IMR-90 (cell line): ENCODE results near the gene ABHD16B. TPM values are rescaled to one million over a fixed set of nuclear protein-coding genes. Genes with fewer than 3 reads are reported as not detected.

Source experiments
- ATAC-seq: fragments of 200-7000 bp; cut with Tn5 transposase; 2 replicates; pipeline ENCODE4 v1.9.1; 2020; ENCODE audit warnings: low read depth, mild to moderate bottlenecking, moderate library complexity
- BruUV-seq: library from RNA; stranded (reverse); fragments of 400-500 nt; replicated peaks from 2 replicates; lab custom pipeline; 2021; lab: Mats Ljungman, UMichigan
- CTCF ChIA-PET: fragments of 300-600 bp; formaldehyde crosslinking; extraction: SDS; loops from one replicate; lab custom pipeline; 2021; ENCODE audit warnings: antibody characterized with exemption; lab: Yijun Ruan, JAX
- POLR2A ChIA-PET: fragments of 300-600 bp; sonication (Branson Sonifier 250); formaldehyde crosslinking; loops from one replicate; lab custom pipeline; 2022; ENCODE audit warnings: antibody characterized with exemption; ENCODE audit not compliant: unreplicated experiment; lab: Charles Lee
- DNase-seq: peaks from one replicate; pipeline ENCODE4 v3.0.0; 2013
- H2AFZ ChIP-seq: replicated peaks from 2 replicates; pipeline ENCODE3; 2013; ENCODE audit warnings: low read length, mild to moderate bottlenecking; ENCODE audit not compliant: poor library complexity
- H2AK5ac ChIP-seq: 2 replicates; pipeline ENCODE4 v1.6.1; 2013; ENCODE audit warnings: low read depth, low read length, inconsistent platforms
- H2AK9ac ChIP-seq: replicated peaks from 2 replicates; pipeline ENCODE3; 2013; ENCODE audit warnings: mild to moderate bottlenecking, low read depth, low read length, moderate library complexity; ENCODE audit not compliant: poor library complexity
- H2BK120ac ChIP-seq: 2 replicates; pipeline ENCODE4 v1.6.1; 2013; ENCODE audit warnings: low read depth, low read length, inconsistent platforms
- H2BK15ac ChIP-seq: 3 replicates; pipeline ENCODE4 v1.6.1; 2013; ENCODE audit warnings: low read depth, low read length, inconsistent platforms
- H2BK20ac ChIP-seq: 2 replicates; pipeline ENCODE4 v1.6.1; 2013; ENCODE audit warnings: low read depth, mild to moderate bottlenecking, inconsistent platforms, low read length, moderate library complexity
- H2BK5ac ChIP-seq: 2 replicates; pipeline ENCODE4 v1.6.1; 2013; ENCODE audit warnings: mild to moderate bottlenecking, low read depth, low read length, inconsistent platforms; ENCODE audit not compliant: poor library complexity, severe bottlenecking
- H3K14ac ChIP-seq: replicated peaks from 2 replicates; pipeline ENCODE4 v1.6.1; 2013; ENCODE audit warnings: low read depth, low read length, inconsistent platforms
- H3K18ac ChIP-seq: 2 replicates; pipeline ENCODE4 v1.6.1; 2013; ENCODE audit warnings: low read depth, low read length, control low read depth
- H3K23ac ChIP-seq: 2 replicates; pipeline ENCODE4 v1.6.1; 2013; ENCODE audit warnings: low read depth, low read length, inconsistent platforms
- H3K27ac ChIP-seq: 2 replicates; pipeline ENCODE4 v1.5.1; 2013; ENCODE audit warnings: mild to moderate bottlenecking, control low read depth, low read length; ENCODE audit not compliant: insufficient read depth
- H3K27me3 ChIP-seq: 2 replicates; pipeline ENCODE4 v1.6.1; 2013; ENCODE audit warnings: low read length; ENCODE audit not compliant: control insufficient read depth, insufficient read depth
- H3K36me3 ChIP-seq: 2 replicates; pipeline ENCODE4 v1.6.1; 2013; ENCODE audit warnings: low read length, mixed read lengths; ENCODE audit not compliant: control insufficient read depth, insufficient read depth
- H3K4ac ChIP-seq: 2 replicates; pipeline ENCODE4 v1.6.1; 2013; ENCODE audit warnings: low read depth, low read length, inconsistent platforms
- H3K4me1 ChIP-seq: 2 replicates; pipeline ENCODE4 v1.6.1; 2013; ENCODE audit warnings: low read length, mixed read lengths; ENCODE audit not compliant: control insufficient read depth, insufficient read depth
- H3K4me2 ChIP-seq: 2 replicates; pipeline ENCODE4 v1.6.1; 2013; ENCODE audit warnings: low read depth, mild to moderate bottlenecking, control low read depth, low read length, moderate library complexity
- H3K4me3 ChIP-seq: 2 replicates; pipeline ENCODE4 v1.5.1; 2013; ENCODE audit warnings: low read depth, mild to moderate bottlenecking, control low read depth, low read length, moderate library complexity; ENCODE audit not compliant: insufficient read depth
- H3K56ac ChIP-seq: 2 replicates; pipeline ENCODE4 v1.6.1; 2013; ENCODE audit warnings: low read length, inconsistent platforms; ENCODE audit not compliant: insufficient read depth; ENCODE audit errors: extremely low read depth
- H3K79me1 ChIP-seq, 2 experiments: 2 replicates each; pipeline ENCODE4 v1.6.1; 2013; ENCODE audit warnings: low read length in 2 of 2, inconsistent platforms in 1 of 2, low read depth in 1 of 2
- H3K9ac ChIP-seq: 2 replicates; pipeline ENCODE4 v1.6.1; 2013; ENCODE audit warnings: low read depth, low read length, control low read depth
- H3K9me1 ChIP-seq: 2 replicates; pipeline ENCODE4 v1.6.1; 2013; ENCODE audit warnings: low read length, inconsistent platforms; ENCODE audit not compliant: insufficient read depth
- H3K9me3 ChIP-seq: 2 replicates; pipeline ENCODE4 v1.6.1; 2013; ENCODE audit warnings: low read length; ENCODE audit not compliant: control insufficient read depth, insufficient read depth
- H4K20me1 ChIP-seq: 2 replicates; pipeline ENCODE4 v1.6.1; 2013; ENCODE audit warnings: low read length, inconsistent platforms; ENCODE audit not compliant: insufficient read depth
- H4K5ac ChIP-seq: 2 replicates; pipeline ENCODE4 v1.6.1; 2013; ENCODE audit warnings: mild to moderate bottlenecking, low read depth, low read length, control low read depth
- H4K8ac ChIP-seq, 2 experiments: 2 replicates each; pipeline ENCODE4 v1.6.1; 2013; ENCODE audit warnings: low read depth in 2 of 2, low read length in 2 of 2, control low read depth in 1 of 2, inconsistent platforms in 1 of 2
- H4K91ac ChIP-seq: 2 replicates; pipeline ENCODE4 v1.6.1; 2013; ENCODE audit warnings: low read depth, low read length, inconsistent platforms; ENCODE audit not compliant: insufficient read depth
- BHLHE40 ChIP-seq: fragments of 150-350 bp; IDR thresholded peaks from 2 replicates; pipeline ENCODE4 v1.6.1; 2016; ENCODE audit warnings: mild to moderate bottlenecking, low read depth, low read length
- CEBPB ChIP-seq: IDR thresholded peaks from 2 replicates; pipeline ENCODE4 v1.6.1; 2012; ENCODE audit warnings: low read depth, low read length, improper control_type of control experiment
- CHD1 ChIP-seq: IDR thresholded peaks from 2 replicates; pipeline ENCODE4 v1.6.1; 2012; ENCODE audit warnings: low read depth, low read length, improper control_type of control experiment
- CTCF ChIP-seq: conservative IDR thresholded peaks from 2 replicates; pipeline ENCODE4 v1.5.1; 2012; ENCODE audit warnings: mild to moderate bottlenecking, low read depth, low read length, improper control_type of control experiment
- ELK1 ChIP-seq: fragments of 150-350 bp; IDR thresholded peaks from 2 replicates; pipeline ENCODE4 v1.6.1; 2016; ENCODE audit warnings: low read depth, mild to moderate bottlenecking, low read length, moderate library complexity, borderline replicate concordance
- FOS ChIP-seq: fragments of 150-350 bp; IDR thresholded peaks from 2 replicates; pipeline ENCODE4 v1.6.1; 2016; ENCODE audit warnings: low read depth, low read length
- MAFK ChIP-seq: IDR thresholded peaks from 2 replicates; pipeline ENCODE4 v1.6.1; 2012; ENCODE audit warnings: low read depth, low read length, improper control_type of control experiment
- MAZ ChIP-seq: IDR thresholded peaks from 2 replicates; pipeline ENCODE4 v1.6.1; 2012; ENCODE audit warnings: low read depth, mild to moderate bottlenecking, low read length, improper control_type of control experiment, moderate library complexity, borderline replicate concordance
- MXI1 ChIP-seq: IDR thresholded peaks from 2 replicates; pipeline ENCODE4 v1.6.1; 2012; ENCODE audit warnings: low read depth, mild to moderate bottlenecking, low read length, moderate library complexity, borderline replicate concordance
- NFE2L2 ChIP-seq: fragments of 150-350 bp; IDR thresholded peaks from 2 replicates; pipeline ENCODE4 v1.6.1; 2016; ENCODE audit warnings: low read depth, mild to moderate bottlenecking, low read length
- POLR2A ChIP-seq: IDR thresholded peaks from 2 replicates; pipeline ENCODE4 v1.6.1; 2012; ENCODE audit warnings: mild to moderate bottlenecking, low read depth, low read length
- RAD21 ChIP-seq: IDR thresholded peaks from 2 replicates; pipeline ENCODE4 v1.6.1; 2012; ENCODE audit warnings: low read length, improper control_type of control experiment
- RCOR1 ChIP-seq: IDR thresholded peaks from 2 replicates; pipeline ENCODE4 v1.6.1; 2012; ENCODE audit warnings: mild to moderate bottlenecking, low read length, improper control_type of control experiment; ENCODE audit not compliant: insufficient replicate concordance
- RFX5 ChIP-seq: IDR thresholded peaks from 2 replicates; pipeline ENCODE4 v1.8.0; 2012; ENCODE audit warnings: low read depth, mild to moderate bottlenecking, low read length, moderate library complexity
- SMC3 ChIP-seq: fragments of 150-350 bp; IDR thresholded peaks from 2 replicates; pipeline ENCODE4 v1.6.1; 2016; ENCODE audit warnings: low read depth, mild to moderate bottlenecking, antibody characterized with exemption, low read length, moderate library complexity
- USF2 ChIP-seq: fragments of 150-350 bp; IDR thresholded peaks from 2 replicates; pipeline ENCODE4 v1.6.1; 2017; ENCODE audit warnings: mild to moderate bottlenecking, antibody characterized with exemption, low read length, low read depth
- WGBS, 2 experiments: methylation state at CpG; one replicate each; pipeline versions ENCODE4 v1.1.5 to v1.1.7; 2013; ENCODE audit warnings: missing lambda C conversion rate in 2 of 2; ENCODE audit not compliant: insufficient read length in 1 of 2; ENCODE audit errors: extremely low coverage in 2 of 2; 5-methylcytosine and 5-hydroxymethylcytosine counted together
- dilution Hi-C: fragments of 300-500 bp; cut with HindIII; formaldehyde crosslinking; loops from one replicate; pipeline ENCODE4 v1.14.3; 2018; ENCODE audit warnings: low sequenced_read_pairs; ENCODE audit not compliant: unreplicated experiment
- in situ Hi-C: fragments of 300-500 bp; cut with MboI; formaldehyde crosslinking; loops from 3 replicates; pipeline ENCODE4 v1.14.3; 2019; ENCODE audit warnings: low sequenced_read_pairs, inconsistent platforms, mixed read lengths
- intact Hi-C: fragments of 100-400 bp; cut with micrococcal nuclease; formaldehyde crosslinking; loops from 2 replicates; pipeline ENCODE4 v1.10.0; 2022
- polyA plus RNA-seq, 3 experiments: library from polyadenylated mRNA; depleted of rRNA; stranded (reverse); fragments of >200 nt; gene quantifications; 2 replicates each; pipeline ENCODE4 v1.2.3, GENCODE V29; 2012; ENCODE audit warnings: low replicate concordance in 1 of 3
- total RNA-seq: library from RNA; depleted of rRNA; stranded (reverse); fragments of >200 nt; gene quantifications from 2 replicates; pipeline ENCODE4 v1.2.3, GENCODE V29; 2012

The ABHD16B gene
- total and polyA plus RNA-seq, 2 of the 4 experiments (the other 2 are of a cell fraction): 0.05 TPM; not detected in 1

- Histone ChIP-seq H3K4me3 (no peak overlapping the region), H3K9ac (no peak overlapping the region), H4K8ac (no peak overlapping the region), H3K18ac (no peak overlapping the region), H2BK5ac (no peak overlapping the region), H3K9me1 (0 out of 2 replicates have a peak, but pooled peaks cover 5% of the 10 kb centered on the region), H2AFZ (no peak overlapping the region), H3K36me3 (no peaks in the 10 kb centered on the region), H4K20me1 (no peaks in the 10 kb centered on the region), H3K4ac (no peak overlapping the region), H4K5ac (no peak overlapping the region), H3K4me2 (no peak overlapping the region), H3K56ac (no peak overlapping the region), H3K79me1 (no peaks in the 10 kb centered on the region), H2BK120ac (no peak overlapping the region), H3K9me3 (no peaks in the 10 kb centered on the region), H3K4me1 (peaks cover 8% of the 10 kb centered on the region), H3K14ac (no peak overlapping the region), H3K27ac (no peak overlapping the region), H2AK5ac (no peak overlapping the region), H4K91ac (no peak overlapping the region), H3K23ac (no peak overlapping the region), H2AK9ac (no peak overlapping the region), H3K27me3 (peaks cover 6% of the 10 kb centered on the region), H2BK15ac (no peak overlapping the region), H2BK20ac (no peak overlapping the region)
- ChIA-PET POLR2A (no interaction called here), CTCF (no interaction called here)
- in situ Hi-C loops (no loop called here), intact Hi-C loops (no loop called here), dilution Hi-C loops (no loop called here)
- ATAC-seq (no peak), DNase-seq (no peak)
- WGBS, 2 experiments: 63% methylated on average over 2 of the region's 12 CpGs; no CpG with 5 or more reads in 1 of the 2 experiments
- TF ChIP-seq ELK1 (no peak), BHLHE40 (no peak), CTCF (no peak), POLR2A (no peak), MXI1 (no peak), CEBPB (no peak), RCOR1 (no peak), USF2 (no peak), MAFK (no peak), RAD21 (no peak), RFX5 (no peak), NFE2L2 (no peak), CHD1 (no peak), FOS (no peak), SMC3 (no peak), MAZ (no peak)
- no TSS peak for BruUV-seq
Measured at GRCh38 chr20:63843222-63843621, 18.1 kb upstream of the ABHD16B start.
